Keratinocyte (primary cell): ENCODE results near the gene RNF103. TPM values are rescaled to one million over a fixed set of nuclear protein-coding genes. Genes with fewer than 3 reads are reported as not detected.

Experiments
- DNase-seq: peaks from one replicate; pipeline ENCODE4 v3.0.0-alpha.2; 2011; ENCODE audit warnings: low read depth, missing footprints, low spot score
- FAIRE-seq: peaks from 2 replicates; lab custom pipeline; 2011; peaks lifted over from hg19 to GRCh38; lab: Jason Lieb, UNC
- H2AFZ ChIP-seq: 2 replicates; pipeline ENCODE4 v1.6.0; 2012; ENCODE audit warnings: low read length, control low read depth, inconsistent platforms; ENCODE audit not compliant: control insufficient read depth
- H3K27ac ChIP-seq: 2 replicates; pipeline ENCODE4 v1.5.1; 2011; ENCODE audit warnings: low read length; ENCODE audit not compliant: control insufficient read depth, insufficient read depth
- H3K27me3 ChIP-seq: 3 replicates; pipeline ENCODE4 v1.6.0; 2011; ENCODE audit warnings: low read length; ENCODE audit not compliant: control insufficient read depth, insufficient read depth; ENCODE audit errors: extremely low read depth
- H3K36me3 ChIP-seq, 2 experiments: 2 replicates in 1 of 2; 3 replicates in 1 of 2; pipeline ENCODE4 v1.5.1; 2011; ENCODE audit warnings: low read length in 2 of 2, mild to moderate bottlenecking in 1 of 2; ENCODE audit not compliant: control insufficient read depth in 2 of 2, insufficient read depth in 2 of 2; ENCODE audit errors: extremely low read depth in 1 of 2
- H3K4me1 ChIP-seq: 3 replicates; pipeline ENCODE4 v1.5.1; 2011; ENCODE audit warnings: low read length; ENCODE audit not compliant: control insufficient read depth, insufficient read depth; ENCODE audit errors: extremely low read depth
- H3K4me2 ChIP-seq: 3 replicates; pipeline ENCODE4 v1.6.0; 2011; ENCODE audit warnings: low read depth, low read length; ENCODE audit not compliant: control insufficient read depth, insufficient read depth; ENCODE audit errors: extremely low read depth
- H3K4me3 ChIP-seq, 3 experiments: fragments of 200-600 bp in 1 of 3; sonication (generic) in 1 of 3; 2 replicates in 2 of 3; 3 replicates in 1 of 3; pipeline ENCODE4 v1.5.1; 2011 to 2016; ENCODE audit warnings: low read length in 3 of 3, mild to moderate bottlenecking in 3 of 3, control low read depth in 2 of 3, inconsistent platforms in 1 of 3, low read depth in 1 of 3, mixed read lengths in 1 of 3, mixed run types in 1 of 3, moderate library complexity in 1 of 3; ENCODE audit not compliant: control insufficient read depth in 2 of 3, insufficient read depth in 2 of 3; ENCODE audit errors: extremely low read depth in 1 of 3
- H3K79me2 ChIP-seq: 2 replicates; pipeline ENCODE4 v1.6.0; 2012; ENCODE audit warnings: low read length; ENCODE audit not compliant: control insufficient read depth, insufficient read depth
- H3K9ac ChIP-seq: 3 replicates; pipeline ENCODE4 v1.6.0; 2011; ENCODE audit warnings: low read length; ENCODE audit not compliant: control insufficient read depth, insufficient read depth; ENCODE audit errors: extremely low read depth
- H3K9me1 ChIP-seq: 3 replicates; pipeline ENCODE4 v1.6.0; 2011; ENCODE audit warnings: low read length; ENCODE audit not compliant: control insufficient read depth, insufficient read depth; ENCODE audit errors: extremely low read depth
- H3K9me3 ChIP-seq: 2 replicates; pipeline ENCODE4 v1.5.1; 2012; ENCODE audit warnings: low read depth, low read length; ENCODE audit not compliant: control insufficient read depth
- H4K20me1 ChIP-seq: 3 replicates; pipeline ENCODE4 v1.6.0; 2011; ENCODE audit warnings: low read length; ENCODE audit not compliant: control insufficient read depth, insufficient read depth; ENCODE audit errors: extremely low read depth
- EZH2 ChIP-seq: IDR thresholded peaks from one replicate; pipeline ENCODE4 v1.6.1; 2012; ENCODE audit warnings: inconsistent platforms, mild to moderate bottlenecking, low read length, moderate library complexity
- dilution Hi-C: fragments of 300-500 bp; cut with MboI; formaldehyde crosslinking; loops from one replicate; pipeline ENCODE4 v1.7.0; 2020; ENCODE audit warnings: low sequenced_read_pairs; ENCODE audit not compliant: extremely low pct_ligation_motif_present
- polyA plus RNA-seq, 5 experiments: library from polyadenylated mRNA; depleted of rRNA in 3 of 5; stranded (reverse) in 3 of 5; stranded (forward) in 1 of 5; unstranded in 1 of 5; fragments of >200 nt; gene quantifications; 1 replicate in 1 of 5; 2 replicates in 3 of 5; 3 replicates in 1 of 5; pipeline versions ENCODE4 v1.2.1 to v1.2.3, GENCODE V29; 2011 to 2012; ENCODE audit warnings: missing spikeins in 2 of 5, low read depth in 1 of 5, low replicate concordance in 1 of 5
- TF ChIP-seq, protein P1 (sequence below), 3 experiments: IDR thresholded peaks in 1 of 3; conservative IDR thresholded peaks in 1 of 3; optimal IDR thresholded peaks in 1 of 3; 2 replicates in 2 of 3; 3 replicates in 1 of 3; pipeline versions ENCODE3 to v1.5.1; 2011; ENCODE audit warnings: low read length in 3 of 3, mild to moderate bottlenecking in 3 of 3, moderate library complexity in 2 of 3, control low read depth in 1 of 3, inconsistent platforms in 1 of 3; ENCODE audit not compliant: insufficient read depth in 2 of 3; ENCODE audit errors: extremely low read depth in 1 of 3

Gene RNF103
- polyA plus RNA-seq, 1 donor (not counting 4 experiments of a cell fraction or from before 2014, with no cell fraction given) = 15.7 TPM

GRCh38 chr2:86649119-86649947, 25.7 kb upstream of the RNF103 start:
- H3K4me2 ChIP-seq = peak overlapping the region; percentile 32
- H3K27me3 ChIP-seq = no peaks in the 10 kb centered on the region
- TF ChIP-seq, protein P1, sequence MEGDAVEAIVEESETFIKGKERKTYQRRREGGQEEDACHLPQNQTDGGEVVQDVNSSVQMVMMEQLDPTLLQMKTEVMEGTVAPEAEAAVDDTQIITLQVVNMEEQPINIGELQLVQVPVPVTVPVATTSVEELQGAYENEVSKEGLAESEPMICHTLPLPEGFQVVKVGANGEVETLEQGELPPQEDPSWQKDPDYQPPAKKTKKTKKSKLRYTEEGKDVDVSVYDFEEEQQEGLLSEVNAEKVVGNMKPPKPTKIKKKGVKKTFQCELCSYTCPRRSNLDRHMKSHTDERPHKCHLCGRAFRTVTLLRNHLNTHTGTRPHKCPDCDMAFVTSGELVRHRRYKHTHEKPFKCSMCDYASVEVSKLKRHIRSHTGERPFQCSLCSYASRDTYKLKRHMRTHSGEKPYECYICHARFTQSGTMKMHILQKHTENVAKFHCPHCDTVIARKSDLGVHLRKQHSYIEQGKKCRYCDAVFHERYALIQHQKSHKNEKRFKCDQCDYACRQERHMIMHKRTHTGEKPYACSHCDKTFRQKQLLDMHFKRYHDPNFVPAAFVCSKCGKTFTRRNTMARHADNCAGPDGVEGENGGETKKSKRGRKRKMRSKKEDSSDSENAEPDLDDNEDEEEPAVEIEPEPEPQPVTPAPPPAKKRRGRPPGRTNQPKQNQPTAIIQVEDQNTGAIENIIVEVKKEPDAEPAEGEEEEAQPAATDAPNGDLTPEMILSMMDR (optimal IDR thresholded peaks at IDR 0.05 in 1 of 3, IDR thresholded peaks at IDR 0.05 in 1 of 3, conservative IDR thresholded peaks at IDR 0.05 in 1 of 3; ENCODE audit: extremely low read depth in 1 of 3, insufficient read depth in 2 of 3, low read length in 3 of 3) = no peak
- no peak for TF ChIP-seq EZH2
- H2AFZ ChIP-seq = no peak overlapping the region
- DNase-seq (no peak), FAIRE-seq (no peak)
- H3K9me3 ChIP-seq = no peaks in the 10 kb centered on the region
- H3K79me2 ChIP-seq = no peaks in the 10 kb centered on the region
- no peak overlapping the region for H3K4me3 ChIP-seq
- H3K9me1 ChIP-seq = no peaks in the 10 kb centered on the region
- no peaks in the 10 kb centered on the region for H3K36me3 ChIP-seq
- H3K27ac ChIP-seq = no peak overlapping the region
- dilution Hi-C loops = no loop called here
- peaks cover 3% of the 10 kb centered on the region for H3K4me1 ChIP-seq
- no peak overlapping the region for H3K9ac ChIP-seq
- no peaks in the 10 kb centered on the region for H4K20me1 ChIP-seq

DNA sequence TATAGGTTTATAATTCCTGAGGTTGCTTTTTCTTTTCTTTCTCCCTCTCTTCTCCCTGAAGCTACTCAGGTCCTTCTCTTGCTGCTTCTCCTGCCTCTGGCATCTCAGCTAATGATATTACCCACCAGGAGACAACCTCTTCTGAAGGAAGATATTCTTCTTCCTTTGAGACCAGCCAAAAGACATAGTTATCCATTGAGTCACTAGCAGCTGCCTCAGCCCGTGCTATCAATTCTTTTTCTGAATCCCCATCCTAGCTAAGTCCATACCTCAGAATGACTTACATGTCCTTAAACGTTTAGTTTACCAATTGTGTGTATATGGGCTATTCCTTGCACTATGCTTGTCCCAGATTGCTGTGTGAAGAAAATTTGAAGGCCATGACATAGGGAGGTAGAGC, 25.0 kb upstream of the RNF103 start:
- Histone ChIP-seq H3K27ac (no peak overlapping the region), H3K27me3 (no peaks in the 10 kb centered on the region), H3K4me2 (peak overlapping the region; percentile 32), H3K9ac (no peak overlapping the region), H3K36me3 (no peaks in the 10 kb centered on the region), H2AFZ (no peak overlapping the region), H3K4me3 (no peak overlapping the region), H4K20me1 (no peaks in the 10 kb centered on the region), H3K79me2 (no peaks in the 10 kb centered on the region), H3K9me3 (no peaks in the 10 kb centered on the region), H3K9me1 (no peaks in the 10 kb centered on the region), H3K4me1 (peaks cover 3% of the 10 kb centered on the region)
- FAIRE-seq = peak; percentile 70
- dilution Hi-C loops = no loop called here
- DNase-seq = no peak
- TF ChIP-seq, protein P1 (optimal IDR thresholded peaks at IDR 0.05 in 1 of 3, IDR thresholded peaks at IDR 0.05 in 1 of 3, conservative IDR thresholded peaks at IDR 0.05 in 1 of 3; ENCODE audit: extremely low read depth in 1 of 3, insufficient read depth in 2 of 3, low read length in 3 of 3) = no peak
- no peak for TF ChIP-seq EZH2
